KMS-11 (cell line): ENCODE data around the gene CFAP92.

ENCODE experiments used
- H2AFZ ChIP-seq: fragments of 200-600 bp; sonication (generic); 2 replicates; pipeline ENCODE4 v1.6.1; 2016; ENCODE audit warnings: antibody characterized with exemption, mixed run types, low read depth
- H3K27ac ChIP-seq: fragments of 200-600 bp; sonication (generic); 2 replicates; pipeline ENCODE4 v1.6.1; 2016; ENCODE audit warnings: mild to moderate bottlenecking, mixed run types
- H3K27me3 ChIP-seq: fragments of 200-600 bp; sonication (generic); 2 replicates; pipeline ENCODE4 v1.6.1; 2017; ENCODE audit warnings: mild to moderate bottlenecking, low read depth, mixed run types, moderate library complexity; ENCODE audit not compliant: insufficient read depth
- H3K36me3 ChIP-seq: fragments of 200-600 bp; sonication (generic); 2 replicates; pipeline ENCODE4 v1.6.1; 2017; ENCODE audit warnings: mild to moderate bottlenecking, mixed run types; ENCODE audit not compliant: insufficient read depth
- H3K4me1 ChIP-seq: fragments of 200-600 bp; sonication (generic); 2 replicates; pipeline ENCODE4 v1.6.1; 2016; ENCODE audit warnings: mild to moderate bottlenecking, low read depth, mixed run types; ENCODE audit not compliant: poor library complexity, severe bottlenecking
- H3K4me2 ChIP-seq: fragments of 200-600 bp; sonication (generic); 2 replicates; pipeline ENCODE4 v1.7.0; 2016; ENCODE audit warnings: mild to moderate bottlenecking, mixed run types
- H3K4me3 ChIP-seq: fragments of 200-600 bp; sonication (generic); IDR thresholded peaks from 2 replicates; pipeline ENCODE4 v1.6.1; 2017; ENCODE audit warnings: low read depth, low read length, mixed read lengths; ENCODE audit not compliant: insufficient read depth
- H3K79me2 ChIP-seq: fragments of 200-600 bp; sonication (generic); 2 replicates; pipeline ENCODE4 v1.6.1; 2016; ENCODE audit warnings: low read depth, mixed run types; ENCODE audit not compliant: insufficient read depth
- H3K9ac ChIP-seq: fragments of 200-600 bp; sonication (generic); 2 replicates; pipeline ENCODE4 v1.6.1; 2016; ENCODE audit warnings: mild to moderate bottlenecking, mixed run types
- H4K20me1 ChIP-seq: fragments of 200-600 bp; sonication (generic); 2 replicates; pipeline ENCODE4 v1.6.1; 2016; ENCODE audit warnings: mild to moderate bottlenecking, mixed run types; ENCODE audit not compliant: insufficient read depth
- TF ChIP-seq, protein P1 (sequence below): fragments of 200-600 bp; sonication (generic); conservative IDR thresholded peaks from 2 replicates; pipeline ENCODE4 v1.6.1; 2017; ENCODE audit warnings: low read depth, mild to moderate bottlenecking, antibody characterized with exemption, low read length, moderate library complexity, mixed read lengths

Gene CFAP92

DNA sequence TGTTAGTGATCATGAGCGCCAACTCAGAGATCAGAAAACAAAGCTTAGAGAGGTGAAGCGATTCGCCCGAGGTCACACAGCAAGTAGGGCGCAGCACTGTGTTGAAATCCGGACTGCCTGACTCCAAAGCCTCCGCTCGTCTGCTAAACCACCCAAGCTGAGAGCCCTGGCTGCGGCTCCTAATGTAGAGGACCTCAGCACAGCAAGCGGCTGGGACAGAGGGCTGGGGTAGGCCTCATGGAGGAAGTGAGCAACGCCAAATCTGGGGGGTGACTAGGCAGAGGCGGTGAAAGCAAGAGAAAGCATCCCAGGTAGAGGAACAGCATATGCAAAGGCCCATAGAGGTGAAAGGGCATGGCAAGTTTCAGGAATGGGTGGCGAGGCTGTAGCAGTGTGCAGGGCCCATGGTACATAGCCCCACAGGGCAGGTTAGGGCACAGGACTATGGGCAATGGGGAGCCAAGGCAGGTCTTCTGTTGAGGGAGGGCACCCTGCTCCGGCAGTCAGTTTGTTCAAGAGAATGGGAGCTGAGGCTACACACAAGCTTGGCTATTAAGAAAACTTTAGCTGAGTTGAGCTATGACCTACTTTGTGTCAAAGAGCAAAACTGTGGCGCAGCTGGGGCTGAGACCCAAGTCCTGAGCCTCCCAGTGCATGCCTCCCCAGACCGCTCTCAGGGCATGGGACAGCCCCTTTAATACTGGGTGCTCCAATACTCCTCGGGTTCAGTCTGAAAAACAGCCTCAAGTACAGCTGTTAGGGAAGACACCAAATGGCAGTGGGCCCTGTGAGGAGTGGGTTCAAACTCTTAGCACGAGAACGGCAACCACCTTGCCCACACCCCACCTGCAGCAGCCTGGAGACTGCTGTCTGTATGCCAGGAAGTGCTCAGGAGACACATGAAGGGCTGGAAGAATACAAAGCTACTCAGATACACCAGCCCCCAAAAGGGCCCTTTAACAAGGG, 988 bp upstream of the CFAP92 start:
- H3K4me2 ChIP-seq = peak overlapping the region; percentile 69
- H3K9ac ChIP-seq = no peak overlapping the region
- H3K4me3 ChIP-seq = peak overlapping the region; percentile 64
- H4K20me1 ChIP-seq = no peaks in the 10 kb centered on the region
- no peaks in the 10 kb centered on the region for H3K36me3 ChIP-seq
- TF ChIP-seq, protein P1, sequence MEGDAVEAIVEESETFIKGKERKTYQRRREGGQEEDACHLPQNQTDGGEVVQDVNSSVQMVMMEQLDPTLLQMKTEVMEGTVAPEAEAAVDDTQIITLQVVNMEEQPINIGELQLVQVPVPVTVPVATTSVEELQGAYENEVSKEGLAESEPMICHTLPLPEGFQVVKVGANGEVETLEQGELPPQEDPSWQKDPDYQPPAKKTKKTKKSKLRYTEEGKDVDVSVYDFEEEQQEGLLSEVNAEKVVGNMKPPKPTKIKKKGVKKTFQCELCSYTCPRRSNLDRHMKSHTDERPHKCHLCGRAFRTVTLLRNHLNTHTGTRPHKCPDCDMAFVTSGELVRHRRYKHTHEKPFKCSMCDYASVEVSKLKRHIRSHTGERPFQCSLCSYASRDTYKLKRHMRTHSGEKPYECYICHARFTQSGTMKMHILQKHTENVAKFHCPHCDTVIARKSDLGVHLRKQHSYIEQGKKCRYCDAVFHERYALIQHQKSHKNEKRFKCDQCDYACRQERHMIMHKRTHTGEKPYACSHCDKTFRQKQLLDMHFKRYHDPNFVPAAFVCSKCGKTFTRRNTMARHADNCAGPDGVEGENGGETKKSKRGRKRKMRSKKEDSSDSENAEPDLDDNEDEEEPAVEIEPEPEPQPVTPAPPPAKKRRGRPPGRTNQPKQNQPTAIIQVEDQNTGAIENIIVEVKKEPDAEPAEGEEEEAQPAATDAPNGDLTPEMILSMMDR = no peak
- no peaks in the 10 kb centered on the region for H3K27me3 ChIP-seq
- no peaks in the 10 kb centered on the region for H3K79me2 ChIP-seq
- H3K4me1 ChIP-seq = peaks cover 15% of the 10 kb centered on the region
- H2AFZ ChIP-seq = peak overlapping the region; percentile 77
- no peak overlapping the region for H3K27ac ChIP-seq

DNA sequence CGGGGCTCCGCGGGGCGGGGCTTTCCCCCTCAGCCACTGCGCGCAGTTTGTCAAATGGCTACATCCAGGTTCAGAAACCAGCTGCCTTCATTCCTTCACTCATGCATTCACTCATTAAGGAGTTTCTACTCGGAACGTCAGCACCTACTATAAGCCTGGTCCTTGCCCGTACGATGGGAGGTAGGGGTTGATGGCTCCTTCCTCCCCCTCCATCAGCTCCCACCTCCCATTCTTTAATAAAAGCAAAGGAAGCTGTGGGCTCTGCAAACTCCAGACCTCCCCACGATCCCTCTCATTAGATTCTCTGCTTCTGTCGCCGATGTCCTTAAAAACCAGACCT, 267 bp upstream of the CFAP92 start:
- no peaks in the 10 kb centered on the region for H3K36me3 ChIP-seq
- H2AFZ ChIP-seq = peak overlapping the region; percentile 77
- peaks cover 15% of the 10 kb centered on the region for H3K4me1 ChIP-seq
- no peaks in the 10 kb centered on the region for H4K20me1 ChIP-seq
- no peak overlapping the region for H3K27ac ChIP-seq
- H3K27me3 ChIP-seq = no peaks in the 10 kb centered on the region
- H3K9ac ChIP-seq = no peak overlapping the region
- peak overlapping the region; percentile 64 for H3K4me3 ChIP-seq
- peak overlapping the region; percentile 69 for H3K4me2 ChIP-seq
- no peaks in the 10 kb centered on the region for H3K79me2 ChIP-seq
- TF ChIP-seq, protein P1 = no peak

DNA sequence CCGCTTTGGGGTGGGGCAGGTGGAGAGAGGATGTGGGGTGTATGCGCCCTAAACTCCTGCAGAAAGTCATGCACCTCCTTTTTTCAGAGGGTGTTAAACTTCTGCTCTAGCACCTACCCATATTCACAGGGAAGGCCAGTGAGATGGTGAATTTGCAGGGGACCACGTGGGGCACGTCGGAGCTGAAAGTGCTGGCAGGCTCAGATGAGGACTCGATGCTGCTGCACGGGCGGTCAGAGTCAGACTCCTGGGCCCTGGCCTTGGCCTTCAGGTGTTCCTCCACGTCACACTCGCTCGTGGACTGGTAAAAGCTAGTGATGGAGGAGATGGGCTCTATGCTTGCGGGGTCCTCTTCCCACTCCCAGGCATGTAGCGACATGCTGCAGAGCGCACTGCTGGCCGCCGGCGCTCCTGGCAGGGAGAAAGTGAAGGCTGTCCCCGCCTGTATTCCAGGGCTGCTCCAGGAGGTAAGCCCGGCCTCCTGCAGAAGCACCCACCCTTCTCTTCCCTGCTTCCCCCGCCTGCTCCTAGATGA, 883 bp downstream of the CFAP92 start:
- Histone ChIP-seq H3K4me1 (peaks cover 15% of the 10 kb centered on the region), H3K4me2 (no peak overlapping the region), H2AFZ (no peak overlapping the region), H3K4me3 (no peak overlapping the region), H3K79me2 (no peaks in the 10 kb centered on the region), H3K27me3 (no peaks in the 10 kb centered on the region), H3K36me3 (no peaks in the 10 kb centered on the region), H3K27ac (no peak overlapping the region), H3K9ac (no peak overlapping the region), H4K20me1 (no peaks in the 10 kb centered on the region)
- TF ChIP-seq, protein P1 = no peak

DNA sequence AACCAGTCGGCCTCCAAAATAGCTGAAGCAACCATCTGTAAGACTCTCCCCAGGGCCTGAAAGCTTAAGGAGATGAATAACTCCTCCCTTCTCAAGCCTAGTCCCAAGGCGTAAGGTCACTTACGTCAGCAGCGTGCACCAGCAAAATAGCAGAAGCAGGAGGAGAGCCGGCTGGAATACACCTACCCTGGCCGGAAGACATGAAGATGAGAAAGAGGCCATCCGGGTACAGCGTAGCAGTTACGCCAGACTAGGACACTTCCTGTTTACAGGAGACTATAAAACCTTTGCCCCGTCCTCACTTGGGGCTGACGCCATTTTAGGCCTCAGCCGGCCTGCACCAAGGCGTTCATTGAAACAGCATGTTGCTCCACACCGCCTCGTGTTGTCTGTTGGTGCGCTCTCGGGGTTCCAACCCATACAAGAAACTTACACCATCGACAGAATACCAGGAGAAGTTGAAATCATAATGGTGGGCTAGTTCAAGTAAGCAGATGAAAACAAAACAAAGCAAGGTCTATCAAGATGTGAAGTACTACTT, 2.5 kb downstream of the CFAP92 start:
- TF ChIP-seq, protein P1 = no peak
- Histone ChIP-seq H3K36me3 (no peaks in the 10 kb centered on the region), H3K27ac (no peak overlapping the region), H3K9ac (no peak overlapping the region), H3K79me2 (no peaks in the 10 kb centered on the region), H2AFZ (no peak overlapping the region), H4K20me1 (no peaks in the 10 kb centered on the region), H3K4me1 (peaks cover 15% of the 10 kb centered on the region), H3K4me2 (no peak overlapping the region), H3K4me3 (no peak overlapping the region), H3K27me3 (no peaks in the 10 kb centered on the region)
